A673 (cell line): ENCODE data around the gene CAMK2G. TPM values are rescaled to one million over a fixed set of nuclear protein-coding genes. Genes with fewer than 3 reads are reported as not detected.

Experiments
- BruUV-seq: library from RNA; stranded (reverse); fragments of 400-500 nt; replicated peaks from 2 replicates; lab custom pipeline; 2021; lab: Mats Ljungman, UMichigan
- CTCF ChIA-PET: fragments of 300-600 bp; sonication (Branson Sonifier 250); formaldehyde crosslinking; loops from one replicate; lab custom pipeline; 2022; ENCODE audit warnings: antibody characterized with exemption; lab: Charles Lee
- POLR2A ChIA-PET: fragments of 300-600 bp; sonication (Branson Sonifier 250); formaldehyde crosslinking; loops from one replicate; lab custom pipeline; 2022; ENCODE audit warnings: antibody characterized with exemption; ENCODE audit not compliant: low non-redundant PET; lab: Charles Lee
- DNase-seq: peaks from one replicate; pipeline ENCODE4 v3.0.0-alpha.2; 2015; ENCODE audit warnings: low spot score
- H3K27ac ChIP-seq: fragments of 200-600 bp; sonication (generic); 2 replicates; pipeline ENCODE4 v1.5.1; 2016; ENCODE audit warnings: mixed run types, low read depth, mild to moderate bottlenecking, mixed read lengths, antibody characterized with exemption, low read length; ENCODE audit not compliant: poor library complexity, severe bottlenecking
- H3K27me3 ChIP-seq: fragments of 200-600 bp; sonication (generic); replicated peaks from 2 replicates; pipeline ENCODE4 v1.6.1; 2017; ENCODE audit warnings: mixed run types, low read depth, mild to moderate bottlenecking, mixed read lengths, antibody characterized with exemption, low read length; ENCODE audit not compliant: insufficient read depth, poor library complexity
- H3K36me3 ChIP-seq: fragments of 200-600 bp; sonication (generic); 2 replicates; pipeline ENCODE4 v1.6.1; 2016; ENCODE audit warnings: mixed run types, mild to moderate bottlenecking, mixed read lengths, antibody characterized with exemption, low read length; ENCODE audit not compliant: insufficient read depth, poor library complexity, severe bottlenecking
- H3K4me1 ChIP-seq: fragments of 200-600 bp; sonication (generic); 2 replicates; pipeline ENCODE4 v1.6.1; 2017; ENCODE audit warnings: mixed run types, mild to moderate bottlenecking, mixed read lengths, antibody characterized with exemption, low read length; ENCODE audit not compliant: insufficient read depth, poor library complexity, severe bottlenecking
- H3K4me3 ChIP-seq: fragments of 200-600 bp; sonication (generic); 2 replicates; pipeline ENCODE4 v1.5.1; 2016; ENCODE audit warnings: low read depth, mixed run types, mild to moderate bottlenecking, mixed read lengths, low read length; ENCODE audit not compliant: poor library complexity, severe bottlenecking
- H3K9me3 ChIP-seq: fragments of 200-600 bp; sonication (generic); 2 replicates; pipeline ENCODE4 v1.6.1; 2016; ENCODE audit warnings: mixed run types, low read depth, mild to moderate bottlenecking, mixed read lengths, antibody characterized with exemption, low read length; ENCODE audit not compliant: poor library complexity, severe bottlenecking
- EZH2 ChIP-seq: fragments of 200-600 bp; sonication (generic); IDR thresholded peaks from 2 replicates; pipeline ENCODE4 v1.6.1; 2017; ENCODE audit warnings: borderline replicate concordance, low read depth, mild to moderate bottlenecking, mixed read lengths, antibody characterized with exemption, low read length; ENCODE audit not compliant: poor library complexity, severe bottlenecking
- intact Hi-C: fragments of 100-400 bp; cut with micrococcal nuclease; formaldehyde crosslinking; loops from one replicate; pipeline ENCODE4 v1.10.0; 2022; ENCODE audit not compliant: unreplicated experiment
- total RNA-seq: library from RNA; stranded (reverse); gene quantifications from 2 replicates; pipeline ENCODE4 v1.2.3, GENCODE V29; 2021
- TF ChIP-seq, protein P1 (sequence below): fragments of 300-800, 200-600 bp; sonication (generic); conservative IDR thresholded peaks from 2 replicates; pipeline ENCODE4 v1.5.1; 2017; ENCODE audit warnings: low read depth, mild to moderate bottlenecking, antibody characterized with exemption, low read length, moderate library complexity, mixed read lengths

The CAMK2G gene
- total RNA-seq, 1 experiment from 2014 or later: 32.7 TPM

DNA sequence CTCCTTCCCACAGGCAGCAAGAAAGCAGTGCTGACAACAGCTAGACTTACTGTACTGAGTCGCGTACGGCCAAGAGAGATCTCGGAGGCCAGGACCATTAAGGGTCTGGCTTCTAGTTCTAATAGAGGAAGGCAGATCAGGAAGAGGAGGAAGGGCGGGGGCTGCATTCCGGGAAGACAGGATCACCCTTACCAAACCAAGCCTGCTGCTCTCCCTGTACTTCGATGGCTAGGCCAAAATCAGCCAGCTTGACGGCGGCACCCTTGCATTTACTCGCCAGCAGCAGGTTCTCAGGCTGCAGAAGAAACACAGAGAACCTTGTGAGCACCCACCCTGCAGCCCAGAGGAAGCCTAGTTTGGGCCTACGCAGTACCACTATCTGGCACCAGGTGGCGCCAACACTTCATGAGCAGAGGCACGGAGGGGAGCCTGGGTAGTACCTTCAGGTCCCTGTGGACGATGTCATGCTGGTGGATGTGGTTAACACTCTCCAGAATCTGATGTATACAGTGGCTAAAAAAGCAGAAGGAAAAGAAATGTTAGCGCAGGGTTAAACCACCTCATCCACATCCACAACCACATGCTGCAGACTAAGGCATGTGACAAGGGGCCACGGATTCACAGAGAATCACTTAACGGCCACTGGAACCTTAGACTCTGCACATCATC lies 25.4 kb downstream of the CAMK2G start:
- H3K4me3 ChIP-seq: no peak overlapping the region
- peaks cover 26% of the 10 kb centered on the region for H3K36me3 ChIP-seq
- no peak for TF ChIP-seq EZH2
- TF ChIP-seq, protein P1, sequence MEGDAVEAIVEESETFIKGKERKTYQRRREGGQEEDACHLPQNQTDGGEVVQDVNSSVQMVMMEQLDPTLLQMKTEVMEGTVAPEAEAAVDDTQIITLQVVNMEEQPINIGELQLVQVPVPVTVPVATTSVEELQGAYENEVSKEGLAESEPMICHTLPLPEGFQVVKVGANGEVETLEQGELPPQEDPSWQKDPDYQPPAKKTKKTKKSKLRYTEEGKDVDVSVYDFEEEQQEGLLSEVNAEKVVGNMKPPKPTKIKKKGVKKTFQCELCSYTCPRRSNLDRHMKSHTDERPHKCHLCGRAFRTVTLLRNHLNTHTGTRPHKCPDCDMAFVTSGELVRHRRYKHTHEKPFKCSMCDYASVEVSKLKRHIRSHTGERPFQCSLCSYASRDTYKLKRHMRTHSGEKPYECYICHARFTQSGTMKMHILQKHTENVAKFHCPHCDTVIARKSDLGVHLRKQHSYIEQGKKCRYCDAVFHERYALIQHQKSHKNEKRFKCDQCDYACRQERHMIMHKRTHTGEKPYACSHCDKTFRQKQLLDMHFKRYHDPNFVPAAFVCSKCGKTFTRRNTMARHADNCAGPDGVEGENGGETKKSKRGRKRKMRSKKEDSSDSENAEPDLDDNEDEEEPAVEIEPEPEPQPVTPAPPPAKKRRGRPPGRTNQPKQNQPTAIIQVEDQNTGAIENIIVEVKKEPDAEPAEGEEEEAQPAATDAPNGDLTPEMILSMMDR: peak; percentile 99
- H3K27me3 ChIP-seq: no peaks in the 10 kb centered on the region
- H3K4me1 ChIP-seq: peaks cover 6% of the 10 kb centered on the region
- intact Hi-C loops: loop anchor here (1.0 kb wide), 1 partner anchor 30 kb away; no protein-coding TSS in a partner anchor
- no peaks in the 10 kb centered on the region for H3K9me3 ChIP-seq
- CTCF ChIA-PET: interaction anchor here (0.6 to 1.5 kb wide), 4 partner anchors 30 to 254 kb away, joined by 3 to 5 read pairs (median 4); no protein-coding TSS in a partner anchor
- BruUV-seq: no TSS peak
- POLR2A ChIA-PET: interaction anchor here (0.6 kb wide), 1 partner anchor 270 kb away, joined by 3 read pairs; no protein-coding TSS in a partner anchor
- peak; percentile 86 for DNase-seq
- no peak overlapping the region for H3K27ac ChIP-seq

DNA sequence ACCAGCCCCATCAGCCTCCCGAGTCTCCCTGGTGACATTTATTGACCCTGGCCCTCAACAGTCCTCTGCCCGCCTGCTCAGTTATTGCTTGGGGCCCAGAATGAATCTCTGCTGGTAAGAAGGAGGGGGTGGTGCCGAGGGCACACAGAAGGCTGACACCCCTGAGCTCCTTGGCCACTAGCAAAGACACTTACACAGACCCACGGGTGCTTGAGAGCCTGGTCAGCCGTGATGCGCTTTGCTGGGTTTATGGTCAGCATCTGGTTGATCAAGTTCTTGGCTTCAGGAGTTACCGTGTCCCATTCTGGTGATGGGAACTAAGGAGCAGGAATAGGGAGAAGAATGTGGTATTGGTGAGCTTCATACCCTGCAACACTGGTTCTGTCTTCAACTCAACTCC lies 27.3 kb downstream of the CAMK2G start:
- BruUV-seq: no TSS peak
- Histone ChIP-seq H3K9me3 (no peaks in the 10 kb centered on the region), H3K27me3 (no peaks in the 10 kb centered on the region), H3K27ac (no peak overlapping the region), H3K36me3 (peaks cover 36% of the 10 kb centered on the region), H3K4me1 (peaks cover 6% of the 10 kb centered on the region), H3K4me3 (no peak overlapping the region)
- DNase-seq: no peak
- POLR2A ChIA-PET: no interaction called here
- no peak for TF ChIP-seq EZH2
- TF ChIP-seq, protein P1: no peak
- CTCF ChIA-PET: no interaction called here
- intact Hi-C loops: no loop called here

DNA sequence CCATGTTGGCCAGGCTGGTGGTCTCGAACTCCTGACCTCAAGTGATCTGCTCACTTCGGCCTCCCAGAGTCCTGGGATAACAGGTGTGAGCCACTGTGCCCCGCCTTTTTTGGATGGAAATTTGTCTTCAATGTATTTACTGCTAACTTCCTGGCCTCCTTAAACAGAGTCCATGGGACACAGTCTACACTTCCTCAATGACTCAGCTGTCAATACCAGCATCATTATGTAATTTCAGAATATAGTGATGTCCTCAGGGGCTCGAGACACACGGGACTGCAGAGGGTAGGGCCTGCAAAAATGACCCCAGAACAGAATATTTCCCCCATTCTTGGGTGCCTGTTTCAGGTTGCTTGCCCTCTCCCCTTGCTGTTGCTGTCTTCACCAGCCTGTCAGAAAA lies 31.1 kb downstream of the CAMK2G start:
- peaks cover 31% of the 10 kb centered on the region for H3K36me3 ChIP-seq
- intact Hi-C loops: no loop called here
- POLR2A ChIA-PET: no interaction called here

More for the DNA sequence above, 31.1 kb downstream of the CAMK2G start:
- TF ChIP-seq, protein P1: no peak
- no peaks in the 10 kb centered on the region for H3K27me3 ChIP-seq
- no peak overlapping the region for H3K27ac ChIP-seq
- no peaks in the 10 kb centered on the region for H3K4me1 ChIP-seq
- BruUV-seq: no TSS peak
- H3K4me3 ChIP-seq: no peak overlapping the region
- no peak for DNase-seq
- no peaks in the 10 kb centered on the region for H3K9me3 ChIP-seq
- CTCF ChIA-PET: no interaction called here
